ENCODE measurements around the gene HSPB8.

DNA sequence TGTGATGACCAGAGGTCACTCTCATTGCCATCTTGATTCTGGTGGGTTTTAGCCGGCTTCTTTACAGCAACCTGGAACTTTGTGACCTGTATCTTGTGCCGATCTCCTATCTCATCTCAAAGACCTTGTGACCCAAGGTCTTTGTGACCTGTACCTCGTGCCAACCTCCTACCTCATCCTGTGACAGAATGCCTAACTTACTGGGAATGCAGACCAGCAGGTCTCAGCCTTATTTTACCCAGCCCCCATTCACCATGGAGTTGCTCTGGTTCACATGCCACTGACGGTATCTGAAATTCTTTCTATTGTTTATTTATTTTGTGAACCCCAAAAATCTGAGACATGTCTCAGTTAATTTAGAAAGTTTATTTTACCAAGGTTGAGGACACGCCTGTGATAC lies 7.4 kb upstream of the HSPB8 start:
- TF ChIP-seq, protein P1, sequence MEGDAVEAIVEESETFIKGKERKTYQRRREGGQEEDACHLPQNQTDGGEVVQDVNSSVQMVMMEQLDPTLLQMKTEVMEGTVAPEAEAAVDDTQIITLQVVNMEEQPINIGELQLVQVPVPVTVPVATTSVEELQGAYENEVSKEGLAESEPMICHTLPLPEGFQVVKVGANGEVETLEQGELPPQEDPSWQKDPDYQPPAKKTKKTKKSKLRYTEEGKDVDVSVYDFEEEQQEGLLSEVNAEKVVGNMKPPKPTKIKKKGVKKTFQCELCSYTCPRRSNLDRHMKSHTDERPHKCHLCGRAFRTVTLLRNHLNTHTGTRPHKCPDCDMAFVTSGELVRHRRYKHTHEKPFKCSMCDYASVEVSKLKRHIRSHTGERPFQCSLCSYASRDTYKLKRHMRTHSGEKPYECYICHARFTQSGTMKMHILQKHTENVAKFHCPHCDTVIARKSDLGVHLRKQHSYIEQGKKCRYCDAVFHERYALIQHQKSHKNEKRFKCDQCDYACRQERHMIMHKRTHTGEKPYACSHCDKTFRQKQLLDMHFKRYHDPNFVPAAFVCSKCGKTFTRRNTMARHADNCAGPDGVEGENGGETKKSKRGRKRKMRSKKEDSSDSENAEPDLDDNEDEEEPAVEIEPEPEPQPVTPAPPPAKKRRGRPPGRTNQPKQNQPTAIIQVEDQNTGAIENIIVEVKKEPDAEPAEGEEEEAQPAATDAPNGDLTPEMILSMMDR (IDR thresholded peaks at IDR 0.05), result no peak
- TF ChIP-seq POLR2AphosphoS5 (IDR thresholded peaks at IDR 0.05) (no peak), POLR2A (IDR thresholded peaks at IDR 0.05) (no peak)
